Endothelial cell of umbilical vein (primary cell): ENCODE results near the gene SATB2. TPM values are rescaled to one million over a fixed set of nuclear protein-coding genes. Genes with fewer than 3 reads are reported as not detected.

Experiments used
- BruUV-seq: library from RNA; stranded (reverse); fragments of 400-500 nt; replicated peaks from 2 replicates; lab custom pipeline; 2021; lab: Mats Ljungman, UMichigan
- CTCF ChIA-PET: fragments of 300-600, 350-600 bp; sonication (Branson Sonifier 250); formaldehyde crosslinking; loops from one replicate; lab custom pipeline; 2021; ENCODE audit warnings: antibody characterized with exemption, inconsistent platforms; lab: Charles Lee
- POLR2A ChIA-PET: fragments of 300-600, 350-600 bp; sonication (Branson Sonifier 250); formaldehyde crosslinking; loops from one replicate; lab custom pipeline; 2021; ENCODE audit warnings: antibody characterized with exemption, inconsistent platforms; lab: Charles Lee
- DNase-seq: peaks from one replicate; pipeline ENCODE4 v3.0.0-alpha.2; 2011; ENCODE audit warnings: low read depth, low spot score
- FAIRE-seq: peaks from 2 replicates; lab custom pipeline; 2011; peaks lifted over from hg19 to GRCh38; lab: Jason Lieb, UNC
- H2AFZ ChIP-seq: 2 replicates; pipeline ENCODE4 v1.6.0; 2012; ENCODE audit warnings: low read depth, low read length, control low read depth, inconsistent platforms
- H3K27ac ChIP-seq: 2 replicates; pipeline ENCODE4 v1.5.1; 2011; ENCODE audit warnings: low read depth, mild to moderate bottlenecking, control low read depth, low read length, moderate library complexity; ENCODE audit not compliant: insufficient read depth
- H3K27me3 ChIP-seq, 2 experiments: 2 replicates each; pipeline versions ENCODE4 v1.6.0 to v1.6.1; 2011; ENCODE audit warnings: low read length in 2 of 2, mixed read lengths in 1 of 2; ENCODE audit not compliant: control insufficient read depth in 2 of 2, insufficient read depth in 2 of 2
- H3K36me3 ChIP-seq, 2 experiments: 2 replicates in 1 of 2; 3 replicates in 1 of 2; pipeline ENCODE4 v1.5.1; 2011; ENCODE audit warnings: low read length in 2 of 2, mild to moderate bottlenecking in 1 of 2, moderate library complexity in 1 of 2; ENCODE audit not compliant: control insufficient read depth in 2 of 2, insufficient read depth in 2 of 2; ENCODE audit errors: extremely low read depth in 1 of 2
- H3K4me1 ChIP-seq: 3 replicates; pipeline ENCODE4 v1.5.1; 2011; ENCODE audit warnings: mild to moderate bottlenecking, low read length; ENCODE audit not compliant: control insufficient read depth, insufficient read depth; ENCODE audit errors: extremely low read depth
- H3K4me2 ChIP-seq: 2 replicates; pipeline ENCODE4 v1.6.1; 2011; ENCODE audit warnings: low read length, control low read depth, mixed read lengths; ENCODE audit not compliant: insufficient read depth
- H3K4me3 ChIP-seq, 3 experiments: fragments of 200-600 bp in 1 of 3; sonication (generic), shearing (Covaris generic) in 1 of 3; replicated peaks in 1 of 3; 2 replicates each; pipeline ENCODE4 v1.5.1; 2011 to 2016; ENCODE audit warnings: control low read depth in 3 of 3, low read length in 3 of 3, mild to moderate bottlenecking in 2 of 3, inconsistent platforms in 1 of 3, low read depth in 1 of 3, moderate library complexity in 1 of 3; ENCODE audit not compliant: insufficient read depth in 1 of 3
- H3K79me2 ChIP-seq: 2 replicates; pipeline ENCODE4 v1.6.0; 2012; ENCODE audit warnings: low read length, inconsistent platforms; ENCODE audit not compliant: control insufficient read depth, insufficient read depth
- H3K9ac ChIP-seq: replicated peaks from 2 replicates; pipeline ENCODE3; 2011; ENCODE audit warnings: low read length, control low read depth; ENCODE audit not compliant: insufficient read depth; ENCODE audit errors: extremely low read depth
- H3K9me1 ChIP-seq: replicated peaks from 3 replicates; pipeline ENCODE4 v1.6.0; 2011; ENCODE audit warnings: mild to moderate bottlenecking, low read length; ENCODE audit not compliant: control insufficient read depth, insufficient read depth; ENCODE audit errors: extremely low read depth
- H3K9me3 ChIP-seq: replicated peaks from 2 replicates; pipeline ENCODE4 v1.5.1; 2012; ENCODE audit warnings: low read length, inconsistent platforms; ENCODE audit not compliant: control insufficient read depth, insufficient read depth
- H4K20me1 ChIP-seq: replicated peaks from 2 replicates; pipeline ENCODE3; 2011; ENCODE audit warnings: mild to moderate bottlenecking, low read length; ENCODE audit not compliant: control insufficient read depth, insufficient read depth; ENCODE audit errors: extremely low read depth
- EZH2 ChIP-seq: IDR thresholded peaks from 2 replicates; pipeline ENCODE4 v1.6.1; 2012; ENCODE audit warnings: borderline replicate concordance, low read depth, mild to moderate bottlenecking, moderate library complexity, low read length, inconsistent platforms; ENCODE audit not compliant: severe bottlenecking
- FOS ChIP-seq: IDR thresholded peaks from 2 replicates; pipeline ENCODE4 v1.6.1; 2011; ENCODE audit warnings: mild to moderate bottlenecking, low read length, moderate library complexity, borderline replicate concordance; ENCODE audit not compliant: insufficient read depth
- GATA2 ChIP-seq: IDR thresholded peaks from 2 replicates; pipeline ENCODE4 v1.7.0; 2011; ENCODE audit warnings: low read depth, mild to moderate bottlenecking, moderate library complexity, mixed read lengths, low read length; ENCODE audit not compliant: insufficient read length, insufficient read depth
- MYC ChIP-seq: IDR thresholded peaks from one replicate; pipeline ENCODE4 v1.6.1; 2011; ENCODE audit warnings: mild to moderate bottlenecking, low read depth, low read length
- POLR2AphosphoS5 ChIP-seq: IDR thresholded peaks from 2 replicates; pipeline ENCODE4 v1.6.1; 2012; ENCODE audit warnings: low read depth, mild to moderate bottlenecking, control low read depth, low read length, moderate library complexity; ENCODE audit not compliant: insufficient read depth
- dilution Hi-C: fragments of 300-500 bp; cut with MboI; formaldehyde crosslinking; loops from one replicate; pipeline ENCODE4 v1.15.0; 2019; ENCODE audit warnings: low sequenced_read_pairs; ENCODE audit not compliant: extremely low pct_ligation_motif_present
- intact Hi-C: fragments of 100-400 bp; cut with micrococcal nuclease; formaldehyde crosslinking; loops from one replicate; pipeline ENCODE4 v1.10.0; 2022
- polyA plus RNA-seq, 4 experiments: library from polyadenylated mRNA; depleted of rRNA in 3 of 4; stranded (reverse) in 3 of 4; unstranded in 1 of 4; fragments of >200 nt; gene quantifications; 2 replicates each; pipeline versions ENCODE4 v1.2.1 to v1.2.3, GENCODE V29; 2011 to 2012; ENCODE audit warnings: missing spikeins in 1 of 4
- total RNA-seq: library from RNA; stranded (reverse); gene quantifications from 2 replicates; pipeline ENCODE4 v1.2.3, GENCODE V29; 2021
- TF ChIP-seq, protein P1 (sequence below): IDR thresholded peaks from 2 replicates; pipeline ENCODE4 v1.6.1; 2011; ENCODE audit not compliant: insufficient read depth, insufficient read length

The SATB2 gene
- total and polyA plus RNA-seq, 2 donors (not counting 3 experiments of a cell fraction or from before 2014, with no cell fraction given), result 0.47 to 1.1 TPM

DNA sequence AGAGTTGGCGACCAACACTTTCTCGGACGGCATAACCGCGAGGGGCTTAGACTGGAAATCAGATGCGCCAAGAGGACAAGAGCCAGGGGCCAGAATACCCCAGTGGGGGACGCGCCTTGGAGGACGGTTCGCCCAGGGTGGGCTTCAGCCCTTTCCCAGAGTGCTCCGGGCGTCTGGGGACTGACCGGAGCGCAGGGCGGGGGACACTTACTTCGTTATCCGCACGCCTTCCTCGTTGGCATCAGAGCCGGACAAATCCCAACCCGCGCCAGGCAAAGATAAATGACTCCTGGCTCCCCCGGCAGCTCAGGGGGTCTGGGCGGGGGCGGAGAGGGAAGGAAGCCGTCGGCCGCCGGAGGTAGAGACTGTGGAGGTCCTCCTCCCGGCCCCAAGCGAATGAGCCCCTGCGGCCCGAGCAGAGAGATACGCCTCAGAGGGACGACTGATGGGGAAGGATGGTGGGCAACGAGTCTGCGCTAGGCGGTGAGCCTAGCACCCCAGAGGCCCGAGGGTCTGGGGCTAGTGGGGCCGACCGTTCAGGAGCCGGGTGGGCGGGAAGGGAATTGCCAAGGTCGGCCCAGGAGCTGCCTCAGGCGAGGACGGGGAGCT is 4.7 kb upstream of the SATB2 start:
- Histone ChIP-seq H3K4me1 (peaks cover 14% of the 10 kb centered on the region), H2AFZ (no peak overlapping the region), H3K79me2 (no peaks in the 10 kb centered on the region), H3K4me3 (no peak overlapping the region), H3K9me1 (no peaks in the 10 kb centered on the region), H3K4me2 (no peak overlapping the region), H3K27ac (no peak overlapping the region), H3K9me3 (no peaks in the 10 kb centered on the region), H3K36me3 (no peaks in the 10 kb centered on the region), H3K27me3 (peaks cover 63 to 83% of the 10 kb centered on the region in 2 experiments), H3K9ac (no peak overlapping the region), H4K20me1 (no peaks in the 10 kb centered on the region)
- TF ChIP-seq MYC, result no peak
- TF ChIP-seq GATA2, result no peak
- TF ChIP-seq POLR2AphosphoS5, result no peak
- peak; percentile 90 for TF ChIP-seq EZH2
- TF ChIP-seq, protein P1, sequence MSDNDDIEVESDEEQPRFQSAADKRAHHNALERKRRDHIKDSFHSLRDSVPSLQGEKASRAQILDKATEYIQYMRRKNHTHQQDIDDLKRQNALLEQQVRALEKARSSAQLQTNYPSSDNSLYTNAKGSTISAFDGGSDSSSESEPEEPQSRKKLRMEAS, result no peak
- no peak for TF ChIP-seq FOS
- FAIRE-seq (no peak), DNase-seq (no peak)
- dilution Hi-C loops, result no loop called here
- CTCF ChIA-PET, result interaction anchor here (0.9 to 1.4 kb wide), 4 partner anchors 9 to 1153 kb away, joined by 3 to 8 read pairs (median 4); no protein-coding TSS in a partner anchor
- intact Hi-C loops, result loop anchor here (10.0 kb wide), 1 partner anchor 1658 kb away; the partner anchor contains the start of gene PLCL1
- POLR2A ChIA-PET, result no interaction called here
- no TSS peak for BruUV-seq
